Neuronal stem cell (in vitro differentiated cells): ENCODE measurements around the gene RALGAPA1.
"Not testable (repeated sequence)": the region's sequence is repeated elsewhere in the genome, so short reads cannot be mapped to it uniquely, and the experiment has no call there.

Experiments used
- DNase-seq: peaks from one replicate; pipeline ENCODE4 v3.0.0-alpha.2; 2013; ENCODE audit warnings: low spot score
- H2AFZ ChIP-seq: one replicate; pipeline ENCODE4 v1.6.1; 2013; ENCODE audit warnings: mild to moderate bottlenecking, low read length, inconsistent platforms
- H2AK5ac ChIP-seq: 2 replicates; pipeline ENCODE4 v1.6.1; 2013; ENCODE audit warnings: low read depth, mild to moderate bottlenecking, inconsistent platforms, low read length, moderate library complexity, mixed read lengths
- H2BK120ac ChIP-seq: 2 replicates; pipeline ENCODE4 v1.6.1; 2013; ENCODE audit warnings: low read depth, mild to moderate bottlenecking, inconsistent platforms, low read length, moderate library complexity, mixed read lengths
- H2BK12ac ChIP-seq: one replicate; pipeline ENCODE4 v1.6.1; 2013; ENCODE audit warnings: low read length, inconsistent platforms
- H2BK15ac ChIP-seq: 2 replicates; pipeline ENCODE4 v1.6.1; 2013; ENCODE audit warnings: mild to moderate bottlenecking, low read length, inconsistent platforms, mixed read lengths
- H2BK5ac ChIP-seq: one replicate; pipeline ENCODE4 v1.6.1; 2013; ENCODE audit warnings: inconsistent platforms, mild to moderate bottlenecking, low read length, moderate library complexity
- H3K14ac ChIP-seq: one replicate; pipeline ENCODE4 v1.6.1; 2013; ENCODE audit warnings: low read length, inconsistent platforms
- H3K18ac ChIP-seq: 2 replicates; pipeline ENCODE4 v1.6.1; 2013; ENCODE audit warnings: low read length, inconsistent platforms
- H3K23ac ChIP-seq: 2 replicates; pipeline ENCODE4 v1.6.1; 2013; ENCODE audit warnings: low read depth, mild to moderate bottlenecking, mixed read lengths, low read length, inconsistent platforms; ENCODE audit not compliant: poor library complexity
- H3K27ac ChIP-seq: replicated peaks from 3 replicates; pipeline ENCODE4 v1.5.1; 2013; ENCODE audit warnings: low read length, inconsistent platforms
- H3K27me3 ChIP-seq, 3 experiments: 2 replicates each; pipeline ENCODE4 v1.6.1; 2013; ENCODE audit warnings: low read length in 3 of 3, mild to moderate bottlenecking in 2 of 3, inconsistent platforms in 1 of 3, low read depth in 1 of 3, mixed read lengths in 1 of 3, moderate library complexity in 1 of 3; ENCODE audit not compliant: control insufficient read depth in 3 of 3, insufficient read depth in 3 of 3
- H3K36me3 ChIP-seq, 2 donors: replicated peaks in 1 of 2; 2 replicates each; pipeline ENCODE4 v1.6.1; 2013; ENCODE audit warnings: low read length in 2 of 2; ENCODE audit not compliant: control insufficient read depth in 2 of 2, insufficient read depth in 2 of 2
- H3K4ac ChIP-seq: 2 replicates; pipeline ENCODE4 v1.6.1; 2013; ENCODE audit warnings: inconsistent platforms, mild to moderate bottlenecking, low read length, moderate library complexity
- H3K4me1 ChIP-seq, 2 donors: 1 replicate in 1 of 2; 2 replicates in 1 of 2; pipeline ENCODE4 v1.6.1; 2013; ENCODE audit warnings: low read length in 2 of 2, low read depth in 1 of 2; ENCODE audit not compliant: control insufficient read depth in 2 of 2, insufficient read depth in 1 of 2
- H3K4me2 ChIP-seq: one replicate; pipeline ENCODE4 v1.6.1; 2013; ENCODE audit warnings: mild to moderate bottlenecking, low read length, inconsistent platforms; ENCODE audit not compliant: insufficient read depth, poor library complexity, severe bottlenecking
- H3K4me3 ChIP-seq, 2 donors: 2 replicates each; pipeline ENCODE4 v1.5.1; 2013; ENCODE audit warnings: low read length in 2 of 2, mild to moderate bottlenecking in 2 of 2, inconsistent platforms in 1 of 2, moderate library complexity in 1 of 2
- H3K79me1 ChIP-seq: one replicate; pipeline ENCODE4 v1.6.1; 2013; ENCODE audit warnings: low read depth, mild to moderate bottlenecking, inconsistent platforms, low read length, moderate library complexity
- H3K9ac ChIP-seq: one replicate; pipeline ENCODE4 v1.6.1; 2013; ENCODE audit warnings: mild to moderate bottlenecking, low read depth, low read length, inconsistent platforms; ENCODE audit not compliant: poor library complexity
- H3K9me3 ChIP-seq, 2 donors: replicated peaks in 1 of 2; 2 replicates each; pipeline versions ENCODE3 to v1.6.1; 2013; ENCODE audit warnings: low read length in 2 of 2, mild to moderate bottlenecking in 2 of 2, inconsistent platforms in 1 of 2, low read depth in 1 of 2, mixed read lengths in 1 of 2, moderate library complexity in 1 of 2; ENCODE audit not compliant: control insufficient read depth in 2 of 2, insufficient read depth in 1 of 2
- H4K8ac ChIP-seq: one replicate; pipeline ENCODE4 v1.6.1; 2013; ENCODE audit warnings: low read depth, mild to moderate bottlenecking, inconsistent platforms, low read length, moderate library complexity
- H4K91ac ChIP-seq: one replicate; pipeline ENCODE4 v1.6.1; 2013; ENCODE audit warnings: low read length, low read depth, mild to moderate bottlenecking, inconsistent platforms; ENCODE audit not compliant: poor library complexity
- WGBS, 2 donors: extraction: QIAGEN DNeasy Blood & Tissue Kit; methylation state at CpG; one replicate each; pipeline ENCODE4 v1.1.7; 2013; ENCODE audit warnings: missing lambda C conversion rate in 2 of 2, mixed read lengths in 1 of 2; ENCODE audit not compliant: insufficient read length in 2 of 2, insufficient replicate concordance in 1 of 2; ENCODE audit errors: extremely low coverage in 2 of 2; 5-methylcytosine and 5-hydroxymethylcytosine counted together

The RALGAPA1 gene

GRCh38 chr14:35847636-35848035 is 38.5 kb upstream of the RALGAPA1 start:
- Histone ChIP-seq H3K4me2 (no peak overlapping the region), H3K4ac (no peak overlapping the region), H3K4me1 (no peaks in the 10 kb centered on the region), H3K23ac (no peak overlapping the region), H3K27me3 (no peaks in the 10 kb centered on the region), H3K27ac (no peak overlapping the region), H3K9ac (no peak overlapping the region), H3K18ac (no peak overlapping the region), H3K36me3 (peaks cover 6 to 57% of the 10 kb centered on the region in 2 donors), H3K79me1 (no peaks in the 10 kb centered on the region), H3K9me3 (peaks cover 2 to 16% of the 10 kb centered on the region in 2 donors), H2AK5ac (no peak overlapping the region), H2BK12ac (no peak overlapping the region), H4K8ac (no peak overlapping the region), H3K4me3 (no peak overlapping the region), H2BK15ac (no peak overlapping the region), H2AFZ (no peak overlapping the region), H3K14ac (no peak overlapping the region), H2BK5ac (no peak overlapping the region), H4K91ac (no peak overlapping the region), H2BK120ac (no peak overlapping the region)
- no CpG with 5 or more reads among the region's 2 CpGs for WGBS, 2 donors
- no peak for DNase-seq

GRCh38 chr14:35844494-35844893 is 35.4 kb upstream of the RALGAPA1 start:
- Histone ChIP-seq H2BK5ac (no peak overlapping the region), H3K4ac (peak overlapping the region; percentile 76), H4K91ac (no peak overlapping the region), H3K23ac (peak overlapping the region; percentile 80), H3K79me1 (no peaks in the 10 kb centered on the region), H3K27me3 (no peaks in the 10 kb centered on the region), H3K4me3 (no peak overlapping the region), H2BK15ac (no peak overlapping the region), H3K18ac (no peak overlapping the region), H2AK5ac (no peak overlapping the region), H3K14ac (no peak overlapping the region), H2AFZ (no peak overlapping the region), H3K9me3 (peaks cover 0 to 6% of the 10 kb centered on the region in 2 donors), H3K27ac (no peak overlapping the region), H2BK120ac (no peak overlapping the region), H3K4me2 (no peak overlapping the region), H3K9ac (no peak overlapping the region), H4K8ac (no peak overlapping the region), H3K4me1 (no peaks in the 10 kb centered on the region), H2BK12ac (no peak overlapping the region), H3K36me3 (peaks cover 4 to 44% of the 10 kb centered on the region in 2 donors)
- WGBS, 2 donors: no CpG with 5 or more reads among the region's 8 CpGs
- no peak for DNase-seq

- not testable (repeated sequence) for H3K9ac ChIP-seq, H2BK15ac ChIP-seq, H3K4me1 ChIP-seq, H3K18ac ChIP-seq, H3K4me2 ChIP-seq, H2AK5ac ChIP-seq, DNase-seq, H2BK120ac ChIP-seq, H2BK12ac ChIP-seq, H4K8ac ChIP-seq, H3K27ac ChIP-seq, H3K4ac ChIP-seq, H3K27me3 ChIP-seq, H3K79me1 ChIP-seq, H4K91ac ChIP-seq, H3K4me3 ChIP-seq, H2BK5ac ChIP-seq, H3K14ac ChIP-seq, H3K23ac ChIP-seq, H2AFZ ChIP-seq
- peaks cover 0 to 16% of the 10 kb centered on the region in 2 donors for H3K9me3 ChIP-seq
- no CpG with 5 or more reads among the region's 2 CpGs for WGBS, 2 donors
- H3K36me3 ChIP-seq: peaks cover 7 to 48% of the 10 kb centered on the region in 2 donors
Observed at GRCh38 chr14:35842245-35842644, 33.1 kb upstream of the RALGAPA1 start.

GRCh38 chr14:35841704-35842103 is 32.6 kb upstream of the RALGAPA1 start:
- no CpG with 5 or more reads among the region's 2 CpGs for WGBS, 2 donors
- H3K4ac ChIP-seq, H2AK5ac ChIP-seq, DNase-seq, H3K4me3 ChIP-seq, H2BK15ac ChIP-seq, H3K4me2 ChIP-seq, H3K23ac ChIP-seq, H4K8ac ChIP-seq, H3K27me3 ChIP-seq, H3K27ac ChIP-seq, H2AFZ ChIP-seq, H3K9ac ChIP-seq, H3K4me1 ChIP-seq, H2BK5ac ChIP-seq, H3K18ac ChIP-seq, H2BK12ac ChIP-seq, H3K79me1 ChIP-seq, H2BK120ac ChIP-seq, H4K91ac ChIP-seq, H3K14ac ChIP-seq: not testable (repeated sequence)
- H3K9me3 ChIP-seq: peaks cover 0 to 16% of the 10 kb centered on the region in 2 donors
- peaks cover 7 to 45% of the 10 kb centered on the region in 2 donors for H3K36me3 ChIP-seq
